ENCODE measurements around the gene TNFRSF19.

Gene TNFRSF19

DNA sequence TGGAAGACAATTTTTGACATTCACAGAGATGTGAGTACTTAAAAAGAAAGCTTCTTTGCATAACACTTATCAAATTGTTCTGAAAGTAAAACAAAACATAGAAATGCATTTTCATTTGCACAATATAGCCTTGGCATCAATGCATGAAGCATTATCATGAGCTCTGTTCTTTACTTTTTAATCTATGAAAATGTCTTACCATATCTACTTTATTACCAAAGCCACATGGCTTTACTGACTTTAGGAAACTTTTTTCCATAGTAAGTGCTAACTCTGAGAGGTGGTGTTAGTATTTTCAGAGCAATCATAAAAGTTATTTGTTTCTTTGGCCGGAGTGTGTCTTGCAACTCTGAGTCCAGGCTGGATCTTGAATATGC, 10.5 kb downstream of the TNFRSF19 start:
- POLR2A ChIA-PET = no interaction called here
- Histone ChIP-seq H3K27ac (ENCODE audit: extremely low read depth, low read depth, low read length) (no peak overlapping the region), H3K9me3 (ENCODE audit: control insufficient read depth, insufficient read depth, low read depth, low read length) (no peaks in the 10 kb centered on the region), H3K4me3 (ENCODE audit: low read depth, low read length) (no peak overlapping the region), H3K36me3 (ENCODE audit: control insufficient read depth in 2 of 2, insufficient read depth in 1 of 2, low read length in 2 of 2) (no peaks in the 10 kb centered on the region), H3K4me1 (ENCODE audit: control insufficient read depth, insufficient read depth, low read length) (no peaks in the 10 kb centered on the region)
- CTCF ChIA-PET = no interaction called here
- no peak for TF ChIP-seq ZNF292 (tag by site-specific recombination; IDR thresholded peaks at IDR 0.05; ENCODE audit: borderline replicate concordance, low read depth)
- TF ChIP-seq ZBTB48 (tag by site-specific recombination; IDR thresholded peaks at IDR 0.05) = no peak
- TF ChIP-seq ZNF596 (tag by site-specific recombination; IDR thresholded peaks at IDR 0.05) = no peak
- no peak for TF ChIP-seq ZNF837 (tag by site-specific recombination; IDR thresholded peaks at IDR 0.05)
- TF ChIP-seq, protein P1, sequence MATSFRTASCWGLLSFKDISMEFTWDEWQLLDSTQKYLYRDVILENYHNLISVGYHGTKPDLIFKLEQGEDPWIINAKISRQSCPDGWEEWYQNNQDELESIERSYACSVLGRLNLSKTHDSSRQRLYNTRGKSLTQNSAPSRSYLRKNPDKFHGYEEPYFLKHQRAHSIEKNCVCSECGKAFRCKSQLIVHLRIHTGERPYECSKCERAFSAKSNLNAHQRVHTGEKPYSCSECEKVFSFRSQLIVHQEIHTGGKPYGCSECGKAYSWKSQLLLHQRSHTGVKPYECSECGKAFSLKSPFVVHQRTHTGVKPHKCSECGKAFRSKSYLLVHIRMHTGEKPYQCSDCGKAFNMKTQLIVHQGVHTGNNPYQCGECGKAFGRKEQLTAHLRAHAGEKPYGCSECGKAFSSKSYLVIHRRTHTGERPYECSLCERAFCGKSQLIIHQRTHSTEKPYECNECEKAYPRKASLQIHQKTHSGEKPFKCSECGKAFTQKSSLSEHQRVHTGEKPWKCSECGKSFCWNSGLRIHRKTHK (tag by site-specific recombination; IDR thresholded peaks at IDR 0.05) = no peak
- no peak for TF ChIP-seq ZXDB (tag by site-specific recombination; IDR thresholded peaks at IDR 0.05)
- no peak for TF ChIP-seq ZNF214 (tag by site-specific recombination; IDR thresholded peaks at IDR 0.05; ENCODE audit: borderline replicate concordance)
- TF ChIP-seq, protein P2, sequence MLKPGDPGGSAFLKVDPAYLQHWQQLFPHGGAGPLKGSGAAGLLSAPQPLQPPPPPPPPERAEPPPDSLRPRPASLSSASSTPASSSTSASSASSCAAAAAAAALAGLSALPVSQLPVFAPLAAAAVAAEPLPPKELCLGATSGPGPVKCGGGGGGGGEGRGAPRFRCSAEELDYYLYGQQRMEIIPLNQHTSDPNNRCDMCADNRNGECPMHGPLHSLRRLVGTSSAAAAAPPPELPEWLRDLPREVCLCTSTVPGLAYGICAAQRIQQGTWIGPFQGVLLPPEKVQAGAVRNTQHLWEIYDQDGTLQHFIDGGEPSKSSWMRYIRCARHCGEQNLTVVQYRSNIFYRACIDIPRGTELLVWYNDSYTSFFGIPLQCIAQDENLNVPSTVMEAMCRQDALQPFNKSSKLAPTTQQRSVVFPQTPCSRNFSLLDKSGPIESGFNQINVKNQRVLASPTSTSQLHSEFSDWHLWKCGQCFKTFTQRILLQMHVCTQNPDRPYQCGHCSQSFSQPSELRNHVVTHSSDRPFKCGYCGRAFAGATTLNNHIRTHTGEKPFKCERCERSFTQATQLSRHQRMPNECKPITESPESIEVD (tag by site-specific recombination; IDR thresholded peaks at IDR 0.05) = no peak
- no peak for TF ChIP-seq GLIS2 (tag by site-specific recombination; IDR thresholded peaks at IDR 0.05)
- TF ChIP-seq ZFP41 (tag by site-specific recombination; IDR thresholded peaks at IDR 0.05; ENCODE audit: borderline replicate concordance) = no peak
- no peak for TF ChIP-seq ZNF571 (tag by site-specific recombination; IDR thresholded peaks at IDR 0.05)
- TF ChIP-seq ZNF768 (tag by site-specific recombination; IDR thresholded peaks at IDR 0.05) = no peak
- no peak for TF ChIP-seq ZNF335 (tag by site-specific recombination; conservative IDR thresholded peaks at IDR 0.05)

DNA sequence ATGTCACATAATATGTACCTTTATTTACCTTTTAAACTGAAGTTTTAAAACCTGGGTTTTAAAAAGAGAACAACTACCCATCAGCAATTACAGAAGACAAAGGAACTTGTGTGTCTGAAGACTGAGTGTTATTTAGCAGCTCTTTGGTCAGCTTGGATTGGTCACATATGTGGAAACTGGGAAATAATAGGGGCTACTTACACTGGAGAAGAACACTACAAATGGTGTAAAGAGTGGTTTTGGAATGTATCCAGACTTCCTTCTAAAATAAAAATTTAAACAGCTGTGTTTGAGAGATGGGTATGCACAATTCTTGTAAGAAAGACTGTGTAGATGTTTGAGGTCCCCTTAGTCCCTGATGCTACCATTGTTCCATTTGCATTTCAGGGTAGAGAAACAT, 13.3 kb downstream of the TNFRSF19 start:
- TF ChIP-seq ZFP37 (tag by site-specific recombination; IDR thresholded peaks at IDR 0.05) (no peak), ZNF311 (tag by site-specific recombination; IDR thresholded peaks at IDR 0.05; ENCODE audit: borderline replicate concordance) (no peak), ZNF350 (tag by site-specific recombination; IDR thresholded peaks at IDR 0.05) (no peak), ZNF658 (tag by site-specific recombination; IDR thresholded peaks at IDR 0.05) (no peak), KLF8 (tag by site-specific recombination; IDR thresholded peaks at IDR 0.05) (no peak), ZNF623 (tag by site-specific recombination; IDR thresholded peaks at IDR 0.05) (no peak), ZNF302 (tag by site-specific recombination; IDR thresholded peaks at IDR 0.05; ENCODE audit: low read depth) (no peak)
- TF ChIP-seq, protein P3, sequence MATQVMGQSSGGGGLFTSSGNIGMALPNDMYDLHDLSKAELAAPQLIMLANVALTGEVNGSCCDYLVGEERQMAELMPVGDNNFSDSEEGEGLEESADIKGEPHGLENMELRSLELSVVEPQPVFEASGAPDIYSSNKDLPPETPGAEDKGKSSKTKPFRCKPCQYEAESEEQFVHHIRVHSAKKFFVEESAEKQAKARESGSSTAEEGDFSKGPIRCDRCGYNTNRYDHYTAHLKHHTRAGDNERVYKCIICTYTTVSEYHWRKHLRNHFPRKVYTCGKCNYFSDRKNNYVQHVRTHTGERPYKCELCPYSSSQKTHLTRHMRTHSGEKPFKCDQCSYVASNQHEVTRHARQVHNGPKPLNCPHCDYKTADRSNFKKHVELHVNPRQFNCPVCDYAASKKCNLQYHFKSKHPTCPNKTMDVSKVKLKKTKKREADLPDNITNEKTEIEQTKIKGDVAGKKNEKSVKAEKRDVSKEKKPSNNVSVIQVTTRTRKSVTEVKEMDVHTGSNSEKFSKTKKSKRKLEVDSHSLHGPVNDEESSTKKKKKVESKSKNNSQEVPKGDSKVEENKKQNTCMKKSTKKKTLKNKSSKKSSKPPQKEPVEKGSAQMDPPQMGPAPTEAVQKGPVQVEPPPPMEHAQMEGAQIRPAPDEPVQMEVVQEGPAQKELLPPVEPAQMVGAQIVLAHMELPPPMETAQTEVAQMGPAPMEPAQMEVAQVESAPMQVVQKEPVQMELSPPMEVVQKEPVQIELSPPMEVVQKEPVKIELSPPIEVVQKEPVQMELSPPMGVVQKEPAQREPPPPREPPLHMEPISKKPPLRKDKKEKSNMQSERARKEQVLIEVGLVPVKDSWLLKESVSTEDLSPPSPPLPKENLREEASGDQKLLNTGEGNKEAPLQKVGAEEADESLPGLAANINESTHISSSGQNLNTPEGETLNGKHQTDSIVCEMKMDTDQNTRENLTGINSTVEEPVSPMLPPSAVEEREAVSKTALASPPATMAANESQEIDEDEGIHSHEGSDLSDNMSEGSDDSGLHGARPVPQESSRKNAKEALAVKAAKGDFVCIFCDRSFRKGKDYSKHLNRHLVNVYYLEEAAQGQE (tag by site-specific recombination; IDR thresholded peaks at IDR 0.05) = no peak
- TF ChIP-seq, protein P4, sequence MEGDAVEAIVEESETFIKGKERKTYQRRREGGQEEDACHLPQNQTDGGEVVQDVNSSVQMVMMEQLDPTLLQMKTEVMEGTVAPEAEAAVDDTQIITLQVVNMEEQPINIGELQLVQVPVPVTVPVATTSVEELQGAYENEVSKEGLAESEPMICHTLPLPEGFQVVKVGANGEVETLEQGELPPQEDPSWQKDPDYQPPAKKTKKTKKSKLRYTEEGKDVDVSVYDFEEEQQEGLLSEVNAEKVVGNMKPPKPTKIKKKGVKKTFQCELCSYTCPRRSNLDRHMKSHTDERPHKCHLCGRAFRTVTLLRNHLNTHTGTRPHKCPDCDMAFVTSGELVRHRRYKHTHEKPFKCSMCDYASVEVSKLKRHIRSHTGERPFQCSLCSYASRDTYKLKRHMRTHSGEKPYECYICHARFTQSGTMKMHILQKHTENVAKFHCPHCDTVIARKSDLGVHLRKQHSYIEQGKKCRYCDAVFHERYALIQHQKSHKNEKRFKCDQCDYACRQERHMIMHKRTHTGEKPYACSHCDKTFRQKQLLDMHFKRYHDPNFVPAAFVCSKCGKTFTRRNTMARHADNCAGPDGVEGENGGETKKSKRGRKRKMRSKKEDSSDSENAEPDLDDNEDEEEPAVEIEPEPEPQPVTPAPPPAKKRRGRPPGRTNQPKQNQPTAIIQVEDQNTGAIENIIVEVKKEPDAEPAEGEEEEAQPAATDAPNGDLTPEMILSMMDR (tag by site-specific recombination; IDR thresholded peaks at IDR 0.05) = no peak
- TF ChIP-seq, protein P5, sequence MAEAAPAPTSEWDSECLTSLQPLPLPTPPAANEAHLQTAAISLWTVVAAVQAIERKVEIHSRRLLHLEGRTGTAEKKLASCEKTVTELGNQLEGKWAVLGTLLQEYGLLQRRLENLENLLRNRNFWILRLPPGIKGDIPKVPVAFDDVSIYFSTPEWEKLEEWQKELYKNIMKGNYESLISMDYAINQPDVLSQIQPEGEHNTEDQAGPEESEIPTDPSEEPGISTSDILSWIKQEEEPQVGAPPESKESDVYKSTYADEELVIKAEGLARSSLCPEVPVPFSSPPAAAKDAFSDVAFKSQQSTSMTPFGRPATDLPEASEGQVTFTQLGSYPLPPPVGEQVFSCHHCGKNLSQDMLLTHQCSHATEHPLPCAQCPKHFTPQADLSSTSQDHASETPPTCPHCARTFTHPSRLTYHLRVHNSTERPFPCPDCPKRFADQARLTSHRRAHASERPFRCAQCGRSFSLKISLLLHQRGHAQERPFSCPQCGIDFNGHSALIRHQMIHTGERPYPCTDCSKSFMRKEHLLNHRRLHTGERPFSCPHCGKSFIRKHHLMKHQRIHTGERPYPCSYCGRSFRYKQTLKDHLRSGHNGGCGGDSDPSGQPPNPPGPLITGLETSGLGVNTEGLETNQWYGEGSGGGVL (tag by site-specific recombination; IDR thresholded peaks at IDR 0.05) = no peak

More for the DNA sequence above, 13.3 kb downstream of the TNFRSF19 start:
- POLR2A ChIA-PET = no interaction called here
- H3K4me3 ChIP-seq (ENCODE audit: low read depth, low read length) = no peak overlapping the region
- CTCF ChIA-PET = no interaction called here
- no peaks in the 10 kb centered on the region for H3K9me3 ChIP-seq (ENCODE audit: control insufficient read depth, insufficient read depth, low read depth, low read length)
- no peaks in the 10 kb centered on the region for H3K36me3 ChIP-seq (ENCODE audit: control insufficient read depth in 2 of 2, insufficient read depth in 1 of 2, low read length in 2 of 2)
- H3K27ac ChIP-seq (ENCODE audit: extremely low read depth, low read depth, low read length) = no peak overlapping the region
- H3K4me1 ChIP-seq (ENCODE audit: control insufficient read depth, insufficient read depth, low read length) = no peaks in the 10 kb centered on the region

All from HEK293 (cell line).